IMR-90 (cell line): ENCODE data around the gene CEBPA. TPM values are rescaled to one million over a fixed set of nuclear protein-coding genes. Genes with fewer than 3 reads are reported as not detected.

Experiments
- ATAC-seq: fragments of 200-7000 bp; cut with Tn5 transposase; 2 replicates; pipeline ENCODE4 v1.9.1; 2020; ENCODE audit warnings: low read depth, mild to moderate bottlenecking, moderate library complexity
- BruUV-seq: library from RNA; stranded (reverse); fragments of 400-500 nt; replicated peaks from 2 replicates; lab custom pipeline; 2021; lab: Mats Ljungman, UMichigan
- CTCF ChIA-PET: fragments of 300-600 bp; formaldehyde crosslinking; extraction: SDS; loops from one replicate; lab custom pipeline; 2021; ENCODE audit warnings: antibody characterized with exemption; lab: Yijun Ruan, JAX
- POLR2A ChIA-PET: fragments of 300-600 bp; sonication (Branson Sonifier 250); formaldehyde crosslinking; loops from one replicate; lab custom pipeline; 2022; ENCODE audit warnings: antibody characterized with exemption; ENCODE audit not compliant: unreplicated experiment; lab: Charles Lee
- DNase-seq: peaks from one replicate; pipeline ENCODE4 v3.0.0; 2013
- H2AFZ ChIP-seq: replicated peaks from 2 replicates; pipeline ENCODE3; 2013; ENCODE audit warnings: low read length, mild to moderate bottlenecking; ENCODE audit not compliant: poor library complexity
- H2AK5ac ChIP-seq: 2 replicates; pipeline ENCODE4 v1.6.1; 2013; ENCODE audit warnings: low read depth, low read length, inconsistent platforms
- H2AK9ac ChIP-seq: replicated peaks from 2 replicates; pipeline ENCODE3; 2013; ENCODE audit warnings: mild to moderate bottlenecking, low read depth, low read length, moderate library complexity; ENCODE audit not compliant: poor library complexity
- H2BK120ac ChIP-seq: 2 replicates; pipeline ENCODE4 v1.6.1; 2013; ENCODE audit warnings: low read depth, low read length, inconsistent platforms
- H2BK15ac ChIP-seq: 3 replicates; pipeline ENCODE4 v1.6.1; 2013; ENCODE audit warnings: low read depth, low read length, inconsistent platforms
- H2BK20ac ChIP-seq: 2 replicates; pipeline ENCODE4 v1.6.1; 2013; ENCODE audit warnings: low read depth, mild to moderate bottlenecking, inconsistent platforms, low read length, moderate library complexity
- H2BK5ac ChIP-seq: 2 replicates; pipeline ENCODE4 v1.6.1; 2013; ENCODE audit warnings: mild to moderate bottlenecking, low read depth, low read length, inconsistent platforms; ENCODE audit not compliant: poor library complexity, severe bottlenecking
- H3K14ac ChIP-seq: replicated peaks from 2 replicates; pipeline ENCODE4 v1.6.1; 2013; ENCODE audit warnings: low read depth, low read length, inconsistent platforms
- H3K18ac ChIP-seq: 2 replicates; pipeline ENCODE4 v1.6.1; 2013; ENCODE audit warnings: low read depth, low read length, control low read depth
- H3K23ac ChIP-seq: 2 replicates; pipeline ENCODE4 v1.6.1; 2013; ENCODE audit warnings: low read depth, low read length, inconsistent platforms
- H3K27ac ChIP-seq: 2 replicates; pipeline ENCODE4 v1.5.1; 2013; ENCODE audit warnings: mild to moderate bottlenecking, control low read depth, low read length; ENCODE audit not compliant: insufficient read depth
- H3K27me3 ChIP-seq: 2 replicates; pipeline ENCODE4 v1.6.1; 2013; ENCODE audit warnings: low read length; ENCODE audit not compliant: control insufficient read depth, insufficient read depth
- H3K36me3 ChIP-seq: 2 replicates; pipeline ENCODE4 v1.6.1; 2013; ENCODE audit warnings: low read length, mixed read lengths; ENCODE audit not compliant: control insufficient read depth, insufficient read depth
- H3K4ac ChIP-seq: 2 replicates; pipeline ENCODE4 v1.6.1; 2013; ENCODE audit warnings: low read depth, low read length, inconsistent platforms
- H3K4me1 ChIP-seq: 2 replicates; pipeline ENCODE4 v1.6.1; 2013; ENCODE audit warnings: low read length, mixed read lengths; ENCODE audit not compliant: control insufficient read depth, insufficient read depth
- H3K4me2 ChIP-seq: 2 replicates; pipeline ENCODE4 v1.6.1; 2013; ENCODE audit warnings: low read depth, mild to moderate bottlenecking, control low read depth, low read length, moderate library complexity
- H3K4me3 ChIP-seq: 2 replicates; pipeline ENCODE4 v1.5.1; 2013; ENCODE audit warnings: low read depth, mild to moderate bottlenecking, control low read depth, low read length, moderate library complexity; ENCODE audit not compliant: insufficient read depth
- H3K56ac ChIP-seq: 2 replicates; pipeline ENCODE4 v1.6.1; 2013; ENCODE audit warnings: low read length, inconsistent platforms; ENCODE audit not compliant: insufficient read depth; ENCODE audit errors: extremely low read depth
- H3K79me1 ChIP-seq, 2 experiments: 2 replicates each; pipeline ENCODE4 v1.6.1; 2013; ENCODE audit warnings: low read length in 2 of 2, inconsistent platforms in 1 of 2, low read depth in 1 of 2
- H3K9ac ChIP-seq: 2 replicates; pipeline ENCODE4 v1.6.1; 2013; ENCODE audit warnings: low read depth, low read length, control low read depth
- H3K9me1 ChIP-seq: 2 replicates; pipeline ENCODE4 v1.6.1; 2013; ENCODE audit warnings: low read length, inconsistent platforms; ENCODE audit not compliant: insufficient read depth
- H3K9me3 ChIP-seq: 2 replicates; pipeline ENCODE4 v1.6.1; 2013; ENCODE audit warnings: low read length; ENCODE audit not compliant: control insufficient read depth, insufficient read depth
- H4K20me1 ChIP-seq: 2 replicates; pipeline ENCODE4 v1.6.1; 2013; ENCODE audit warnings: low read length, inconsistent platforms; ENCODE audit not compliant: insufficient read depth
- H4K5ac ChIP-seq: 2 replicates; pipeline ENCODE4 v1.6.1; 2013; ENCODE audit warnings: mild to moderate bottlenecking, low read depth, low read length, control low read depth
- H4K8ac ChIP-seq, 2 experiments: 2 replicates each; pipeline ENCODE4 v1.6.1; 2013; ENCODE audit warnings: low read depth in 2 of 2, low read length in 2 of 2, control low read depth in 1 of 2, inconsistent platforms in 1 of 2
- H4K91ac ChIP-seq: 2 replicates; pipeline ENCODE4 v1.6.1; 2013; ENCODE audit warnings: low read depth, low read length, inconsistent platforms; ENCODE audit not compliant: insufficient read depth
- CEBPB ChIP-seq: IDR thresholded peaks from 2 replicates; pipeline ENCODE4 v1.6.1; 2012; ENCODE audit warnings: low read depth, low read length, improper control_type of control experiment
- MAZ ChIP-seq: IDR thresholded peaks from 2 replicates; pipeline ENCODE4 v1.6.1; 2012; ENCODE audit warnings: low read depth, mild to moderate bottlenecking, low read length, improper control_type of control experiment, moderate library complexity, borderline replicate concordance
- MXI1 ChIP-seq: IDR thresholded peaks from 2 replicates; pipeline ENCODE4 v1.6.1; 2012; ENCODE audit warnings: low read depth, mild to moderate bottlenecking, low read length, moderate library complexity, borderline replicate concordance
- NFE2L2 ChIP-seq: fragments of 150-350 bp; IDR thresholded peaks from 2 replicates; pipeline ENCODE4 v1.6.1; 2016; ENCODE audit warnings: low read depth, mild to moderate bottlenecking, low read length
- RFX5 ChIP-seq: IDR thresholded peaks from 2 replicates; pipeline ENCODE4 v1.8.0; 2012; ENCODE audit warnings: low read depth, mild to moderate bottlenecking, low read length, moderate library complexity
- WGBS, 2 experiments: methylation state at CpG; one replicate each; pipeline versions ENCODE4 v1.1.5 to v1.1.7; 2013; ENCODE audit warnings: missing lambda C conversion rate in 2 of 2; ENCODE audit not compliant: insufficient read length in 1 of 2; ENCODE audit errors: extremely low coverage in 2 of 2; 5-methylcytosine and 5-hydroxymethylcytosine counted together
- dilution Hi-C: fragments of 300-500 bp; cut with HindIII; formaldehyde crosslinking; loops from one replicate; pipeline ENCODE4 v1.14.3; 2018; ENCODE audit warnings: low sequenced_read_pairs; ENCODE audit not compliant: unreplicated experiment
- in situ Hi-C: fragments of 300-500 bp; cut with MboI; formaldehyde crosslinking; loops from 3 replicates; pipeline ENCODE4 v1.14.3; 2019; ENCODE audit warnings: low sequenced_read_pairs, inconsistent platforms, mixed read lengths
- intact Hi-C: fragments of 100-400 bp; cut with micrococcal nuclease; formaldehyde crosslinking; loops from 2 replicates; pipeline ENCODE4 v1.10.0; 2022
- polyA plus RNA-seq, 3 experiments: library from polyadenylated mRNA; depleted of rRNA; stranded (reverse); fragments of >200 nt; gene quantifications; 2 replicates each; pipeline ENCODE4 v1.2.3, GENCODE V29; 2012; ENCODE audit warnings: low replicate concordance in 1 of 3
- total RNA-seq: library from RNA; depleted of rRNA; stranded (reverse); fragments of >200 nt; gene quantifications from 2 replicates; pipeline ENCODE4 v1.2.3, GENCODE V29; 2012
- TF ChIP-seq, protein P1 (sequence below): fragments of 150-350 bp; IDR thresholded peaks from 2 replicates; pipeline ENCODE4 v1.6.1; 2016; ENCODE audit warnings: low read depth, mild to moderate bottlenecking, low read length, moderate library complexity, borderline replicate concordance
- TF ChIP-seq, protein P2 (sequence below): fragments of 150-350 bp; IDR thresholded peaks from 2 replicates; pipeline ENCODE4 v1.6.1; 2017; ENCODE audit warnings: mild to moderate bottlenecking, antibody characterized with exemption, low read length, low read depth

Gene CEBPA
- total and polyA plus RNA-seq, 2 of the 4 experiments (the other 2 are of a cell fraction): under 0.01 to 0.09 TPM

DNA sequence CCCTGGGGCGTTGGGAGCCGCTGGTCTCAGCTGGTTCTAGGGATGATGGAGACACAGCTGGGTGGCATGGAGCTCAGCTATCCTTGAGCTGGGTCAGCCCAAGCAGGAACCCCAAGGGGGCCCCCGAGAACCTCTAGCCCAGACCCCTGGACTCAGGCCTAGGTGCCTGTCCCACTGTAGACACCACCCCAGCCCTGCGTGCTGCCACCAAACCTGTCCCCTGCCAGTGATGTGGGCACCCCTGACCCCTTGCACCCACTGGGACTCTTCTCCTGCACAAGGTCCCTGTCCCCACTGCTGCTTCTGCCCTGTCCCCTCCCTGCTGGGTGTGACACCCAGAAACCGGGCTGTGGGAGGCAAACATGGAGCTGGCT, 26.8 kb downstream of the CEBPA start:
- H4K20me1 ChIP-seq: no peaks in the 10 kb centered on the region
- H3K56ac ChIP-seq: no peak overlapping the region
- H3K79me1 ChIP-seq: no peaks in the 10 kb centered on the region
- WGBS, 2 experiments: 70% methylated on average over 3 of the region's 5 CpGs; no CpG with 5 or more reads in 1 of the 2 experiments
- H3K18ac ChIP-seq: no peak overlapping the region
- no peaks in the 10 kb centered on the region for H3K4me1 ChIP-seq
- no peak for TF ChIP-seq MXI1
- TF ChIP-seq CEBPB: no peak
- no peak for TF ChIP-seq MAZ
- TF ChIP-seq, protein P1, sequence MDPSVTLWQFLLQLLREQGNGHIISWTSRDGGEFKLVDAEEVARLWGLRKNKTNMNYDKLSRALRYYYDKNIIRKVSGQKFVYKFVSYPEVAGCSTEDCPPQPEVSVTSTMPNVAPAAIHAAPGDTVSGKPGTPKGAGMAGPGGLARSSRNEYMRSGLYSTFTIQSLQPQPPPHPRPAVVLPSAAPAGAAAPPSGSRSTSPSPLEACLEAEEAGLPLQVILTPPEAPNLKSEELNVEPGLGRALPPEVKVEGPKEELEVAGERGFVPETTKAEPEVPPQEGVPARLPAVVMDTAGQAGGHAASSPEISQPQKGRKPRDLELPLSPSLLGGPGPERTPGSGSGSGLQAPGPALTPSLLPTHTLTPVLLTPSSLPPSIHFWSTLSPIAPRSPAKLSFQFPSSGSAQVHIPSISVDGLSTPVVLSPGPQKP: no peak
- TF ChIP-seq NFE2L2: no peak
- TF ChIP-seq, protein P2, sequence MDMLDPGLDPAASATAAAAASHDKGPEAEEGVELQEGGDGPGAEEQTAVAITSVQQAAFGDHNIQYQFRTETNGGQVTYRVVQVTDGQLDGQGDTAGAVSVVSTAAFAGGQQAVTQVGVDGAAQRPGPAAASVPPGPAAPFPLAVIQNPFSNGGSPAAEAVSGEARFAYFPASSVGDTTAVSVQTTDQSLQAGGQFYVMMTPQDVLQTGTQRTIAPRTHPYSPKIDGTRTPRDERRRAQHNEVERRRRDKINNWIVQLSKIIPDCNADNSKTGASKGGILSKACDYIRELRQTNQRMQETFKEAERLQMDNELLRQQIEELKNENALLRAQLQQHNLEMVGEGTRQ: no peak
- TF ChIP-seq RFX5: no peak
- DNase-seq (no peak), ATAC-seq (no peak)
- in situ Hi-C loops (no loop called here), intact Hi-C loops (no loop called here), dilution Hi-C loops (no loop called here)
- H4K5ac ChIP-seq: no peak overlapping the region
- no peak overlapping the region for H4K8ac ChIP-seq
- H3K27ac ChIP-seq: no peak overlapping the region
- peaks cover 8% of the 10 kb centered on the region; the same call in 1 of the 2 replicates for H3K27me3 ChIP-seq
- no peak overlapping the region for H2BK5ac ChIP-seq
- H2AK9ac ChIP-seq: no peak overlapping the region
- BruUV-seq: no TSS peak
- no peak overlapping the region for H2AFZ ChIP-seq
- no peak overlapping the region for H3K9ac ChIP-seq
- no peak overlapping the region for H2BK20ac ChIP-seq
- H3K14ac ChIP-seq: no peak overlapping the region
- H4K91ac ChIP-seq: no peak overlapping the region
- no peaks in the 10 kb centered on the region for H3K9me1 ChIP-seq
- H3K4ac ChIP-seq: no peak overlapping the region
- H2AK5ac ChIP-seq: no peak overlapping the region
- H3K36me3 ChIP-seq: no peaks in the 10 kb centered on the region
- H3K23ac ChIP-seq: no peak overlapping the region
- H3K4me3 ChIP-seq: no peak overlapping the region
- H3K4me2 ChIP-seq: no peak overlapping the region
- H2BK15ac ChIP-seq: no peak overlapping the region
- H3K9me3 ChIP-seq: no peaks in the 10 kb centered on the region
- ChIA-PET CTCF (interaction anchor here (0.6 kb wide), 1 partner anchor 595 kb away, joined by 4 read pairs; no protein-coding TSS in a partner anchor), POLR2A (no interaction called here)
- no peak overlapping the region for H2BK120ac ChIP-seq
